Measurements from ENCODE around the gene ZNF22. TPM values are rescaled to one million over a fixed set of nuclear protein-coding genes. Genes with fewer than 3 reads are reported as not detected.

The ZNF22 gene
- total RNA-seq, 6 donors from 2014 or later = 8.4 to 26.9 (median 18.4) TPM

DNA sequence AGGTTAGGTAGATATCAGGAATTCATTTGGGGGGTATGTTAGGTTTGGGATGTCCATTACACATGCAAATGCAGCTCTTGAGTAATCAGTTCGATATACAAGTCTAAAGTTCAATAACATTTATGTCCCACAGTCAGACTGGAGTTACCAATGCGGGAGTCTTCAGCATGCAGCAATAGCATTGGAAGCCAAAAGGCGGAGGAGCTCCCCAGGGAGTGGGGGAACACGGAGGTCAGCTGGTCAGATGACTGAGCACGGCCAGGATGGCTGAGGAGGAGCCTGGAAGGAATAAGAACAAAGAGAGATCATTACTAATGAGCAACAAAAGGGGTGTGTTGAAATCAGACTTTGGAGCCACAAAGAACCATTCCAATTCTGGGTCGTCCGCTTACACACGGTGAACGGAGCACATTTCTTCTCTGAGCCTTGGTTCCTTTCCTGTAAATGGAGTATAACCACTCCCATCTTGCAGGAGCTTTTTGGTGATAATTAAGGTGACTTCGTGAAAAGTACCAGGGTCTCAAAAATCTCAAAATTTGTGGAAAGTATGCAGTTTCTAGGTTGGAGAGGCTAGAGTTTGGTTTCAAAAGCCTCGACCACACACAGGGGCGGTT lies 478 bp upstream of the ZNF22 start:
- Histone ChIP-seq H3K27me3 (no peaks in the 10 kb centered on the region), H3K4me3 (peak overlapping the region in 3 of 4 donors; percentile 65 to 71 (median 67)), H3K9me3 (no peaks in the 10 kb centered on the region), H3K4me1 (peaks cover 49 to 62% (median 53%) of the 10 kb centered on the region in 4 donors), H3K36me3 (peaks cover 0 to 19% (median 8%) of the 10 kb centered on the region in 4 donors), H3K27ac (peak overlapping the region; percentile 92 to 96 (median 94))
- peak in 1 of 2 donors; percentile 43 for DNase-seq
- ATAC-seq (ENCODE audit: low FRiP score in 2 of 2) = peak; percentile 5 to 78
- 37 to 38% methylated on average over 12 of the region's 12 CpGs for WGBS, 2 donors
- TF ChIP-seq, protein P1, sequence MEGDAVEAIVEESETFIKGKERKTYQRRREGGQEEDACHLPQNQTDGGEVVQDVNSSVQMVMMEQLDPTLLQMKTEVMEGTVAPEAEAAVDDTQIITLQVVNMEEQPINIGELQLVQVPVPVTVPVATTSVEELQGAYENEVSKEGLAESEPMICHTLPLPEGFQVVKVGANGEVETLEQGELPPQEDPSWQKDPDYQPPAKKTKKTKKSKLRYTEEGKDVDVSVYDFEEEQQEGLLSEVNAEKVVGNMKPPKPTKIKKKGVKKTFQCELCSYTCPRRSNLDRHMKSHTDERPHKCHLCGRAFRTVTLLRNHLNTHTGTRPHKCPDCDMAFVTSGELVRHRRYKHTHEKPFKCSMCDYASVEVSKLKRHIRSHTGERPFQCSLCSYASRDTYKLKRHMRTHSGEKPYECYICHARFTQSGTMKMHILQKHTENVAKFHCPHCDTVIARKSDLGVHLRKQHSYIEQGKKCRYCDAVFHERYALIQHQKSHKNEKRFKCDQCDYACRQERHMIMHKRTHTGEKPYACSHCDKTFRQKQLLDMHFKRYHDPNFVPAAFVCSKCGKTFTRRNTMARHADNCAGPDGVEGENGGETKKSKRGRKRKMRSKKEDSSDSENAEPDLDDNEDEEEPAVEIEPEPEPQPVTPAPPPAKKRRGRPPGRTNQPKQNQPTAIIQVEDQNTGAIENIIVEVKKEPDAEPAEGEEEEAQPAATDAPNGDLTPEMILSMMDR (IDR thresholded peaks at IDR 0.05) = no peak
- TF ChIP-seq POLR2AphosphoS5 (IDR thresholded peaks at IDR 0.05) (no peak), EP300 (IDR thresholded peaks at IDR 0.05) (no peak), POLR2A (IDR thresholded peaks at IDR 0.05) (no peak)

DNA sequence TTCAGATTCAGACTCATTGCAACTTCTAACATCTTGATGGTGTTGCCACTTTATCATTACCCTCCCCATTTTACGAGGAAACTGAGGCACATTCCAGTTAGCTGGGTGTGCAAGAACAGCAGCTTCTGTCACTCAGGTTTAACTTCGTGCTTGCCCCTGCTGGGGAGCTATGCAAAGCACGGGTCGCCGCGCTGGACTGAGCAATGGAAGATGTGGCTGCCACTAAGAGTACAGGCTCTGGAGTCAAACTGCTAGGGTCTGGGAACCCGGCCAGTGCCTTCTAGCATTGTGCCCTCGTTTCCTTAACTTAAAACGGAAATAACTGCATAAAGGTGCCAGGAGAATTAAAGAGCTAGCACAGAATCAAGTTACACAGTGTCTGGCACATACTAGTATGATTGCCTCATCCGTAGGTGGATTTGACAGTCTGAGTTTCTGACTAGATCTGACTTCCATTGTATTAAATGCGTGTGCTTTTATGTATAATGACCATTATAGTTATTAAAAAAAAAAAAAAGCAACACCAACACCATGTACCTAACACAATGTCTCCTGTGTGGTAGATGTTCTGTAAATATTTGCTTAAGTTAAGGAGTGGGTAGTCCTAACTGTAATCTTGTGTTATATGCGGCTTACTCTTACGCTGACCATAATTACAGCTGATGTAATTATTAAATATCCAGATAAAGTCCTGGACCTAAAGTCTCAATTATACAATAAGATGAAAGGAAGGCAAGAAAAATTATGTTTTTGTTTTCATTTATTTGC lies 842 bp downstream of the ZNF22 start:
- DNase-seq (peak in 1 of 2 donors; percentile 81), ATAC-seq (ENCODE audit: low FRiP score in 2 of 2) (peak; percentile 56 to 83)
- H3K4me1 ChIP-seq = peaks cover 36 to 49% (median 40%) of the 10 kb centered on the region in 4 donors
- TF ChIP-seq POLR2AphosphoS5 (IDR thresholded peaks at IDR 0.05) (peak; percentile 42 to 52), EP300 (IDR thresholded peaks at IDR 0.05) (peak in 1 of 4 donors; percentile 2), POLR2A (IDR thresholded peaks at IDR 0.05) (peak in 2 of 4 donors; percentile 3 to 52)
- TF ChIP-seq, protein P1 (IDR thresholded peaks at IDR 0.05) = peak in 3 of 6 experiments; percentile 6 to 49 (median 10)
- no peaks in the 10 kb centered on the region for H3K9me3 ChIP-seq
- no peaks in the 10 kb centered on the region for H3K27me3 ChIP-seq
- H3K4me3 ChIP-seq = peak overlapping the region; percentile 40 to 71 (median 66)
- 8 to 11% methylated on average over 8 to 13 of the region's 13 CpGs for WGBS, 2 donors
- H3K27ac ChIP-seq = peak overlapping the region; percentile 92 to 96 (median 94)
- peaks cover 0 to 23% (median 8%) of the 10 kb centered on the region in 4 donors for H3K36me3 ChIP-seq

DNA sequence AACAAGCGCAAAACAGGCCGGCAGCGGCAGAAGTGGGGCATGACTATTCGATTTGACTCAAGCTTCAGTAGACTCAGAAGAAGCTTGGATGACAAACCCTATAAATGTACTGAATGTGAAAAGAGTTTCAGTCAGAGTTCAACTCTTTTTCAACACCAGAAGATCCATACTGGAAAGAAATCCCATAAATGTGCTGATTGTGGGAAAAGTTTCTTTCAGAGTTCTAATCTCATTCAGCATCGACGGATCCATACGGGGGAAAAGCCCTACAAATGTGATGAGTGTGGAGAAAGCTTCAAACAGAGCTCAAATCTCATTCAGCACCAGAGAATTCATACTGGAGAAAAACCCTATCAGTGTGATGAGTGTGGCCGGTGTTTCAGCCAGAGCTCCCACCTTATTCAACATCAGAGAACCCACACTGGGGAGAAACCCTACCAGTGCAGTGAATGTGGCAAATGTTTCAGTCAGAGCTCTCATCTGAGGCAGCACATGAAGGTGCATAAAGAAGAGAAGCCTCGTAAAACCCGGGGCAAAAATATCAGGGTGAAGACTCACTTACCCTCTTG lies 2.8 kb downstream of the ZNF22 start:
- peaks cover 21 to 35% (median 25%) of the 10 kb centered on the region in 4 donors for H3K4me1 ChIP-seq
- no peaks in the 10 kb centered on the region for H3K9me3 ChIP-seq
- no peak for TF ChIP-seq EP300 (IDR thresholded peaks at IDR 0.05)
- TF ChIP-seq, protein P1 (IDR thresholded peaks at IDR 0.05) = no peak
- no peak for TF ChIP-seq POLR2AphosphoS5 (IDR thresholded peaks at IDR 0.05)
- no peak for TF ChIP-seq POLR2A (IDR thresholded peaks at IDR 0.05)
- ATAC-seq (ENCODE audit: low FRiP score in 2 of 2) = no peak
- WGBS, 2 donors = 85 to 88% methylated on average over 10 of the region's 10 CpGs
- peak overlapping the region in 1 of 4 donors; percentile 37 for H3K27ac ChIP-seq
- no peak overlapping the region for H3K4me3 ChIP-seq
- DNase-seq = no peak
- H3K27me3 ChIP-seq = no peaks in the 10 kb centered on the region
- peaks cover 0 to 23% (median 8%) of the 10 kb centered on the region in 4 donors for H3K36me3 ChIP-seq

DNA sequence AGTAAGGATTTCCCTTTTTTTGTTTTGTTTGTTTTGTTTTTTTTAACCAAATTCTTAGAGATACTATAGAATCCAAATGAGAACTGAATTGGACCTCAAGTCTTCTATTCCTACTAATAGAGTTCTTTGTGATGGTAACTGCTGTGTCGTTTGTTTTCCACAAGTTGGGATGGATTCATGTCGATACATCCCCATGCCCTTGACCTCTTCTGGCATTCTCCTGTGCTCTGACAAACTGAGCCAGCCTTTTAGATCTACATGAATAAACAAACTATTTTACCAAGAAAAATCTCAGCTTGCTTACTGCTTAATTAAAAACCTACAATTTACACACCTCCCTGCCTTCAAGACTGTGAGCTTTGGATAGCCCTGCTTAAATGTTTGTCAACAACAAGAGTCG lies 3.9 kb downstream of the ZNF22 start:
- Histone ChIP-seq H3K27ac (no peak overlapping the region), H3K4me3 (no peak overlapping the region), H3K9me3 (no peaks in the 10 kb centered on the region), H3K27me3 (no peaks in the 10 kb centered on the region), H3K36me3 (peaks cover 0 to 23% (median 8%) of the 10 kb centered on the region in 4 donors), H3K4me1 (peaks cover 17 to 30% (median 23%) of the 10 kb centered on the region in 4 donors)
- ATAC-seq (ENCODE audit: low FRiP score in 2 of 2) = no peak
- TF ChIP-seq POLR2AphosphoS5 (IDR thresholded peaks at IDR 0.05) = no peak
- TF ChIP-seq, protein P1 (IDR thresholded peaks at IDR 0.05) = no peak
- TF ChIP-seq POLR2A (IDR thresholded peaks at IDR 0.05) = no peak
- TF ChIP-seq EP300 (IDR thresholded peaks at IDR 0.05) = no peak
- 68 to 75% methylated on average over 3 of the region's 3 CpGs for WGBS, 2 donors
- no peak for DNase-seq
